ENCODE results near the gene SPSB1.
A peak's percentile ranks its signal among the peaks of the same experiment; 100 is the strongest.

The SPSB1 gene

GRCh38 chr1:9366298-9366697, 73.6 kb downstream of the SPSB1 start:
- H3K27ac ChIP-seq (ENCODE audit: low read length): no peak overlapping the region
- H3K9me3 ChIP-seq (ENCODE audit: control insufficient read depth in 1 of 2, low read length in 2 of 2): no peaks in the 10 kb centered on the region
- peaks cover 5 to 44% of the 10 kb centered on the region in 2 donors for H3K4me1 ChIP-seq (ENCODE audit: control insufficient read depth in 1 of 2, insufficient read depth in 2 of 2, low read length in 2 of 2)
- H3K4me3 ChIP-seq (ENCODE audit: low read depth in 1 of 2, low read length in 2 of 2): no peak overlapping the region
- no peaks in the 10 kb centered on the region for H3K27me3 ChIP-seq (ENCODE audit: low read depth, low read length)
- peaks cover 3 to 10% of the 10 kb centered on the region in 2 donors for H3K36me3 ChIP-seq (ENCODE audit: control insufficient read depth in 1 of 2, insufficient read depth in 2 of 2, low read length in 2 of 2)

- H3K4me3 ChIP-seq (ENCODE audit: low read depth in 1 of 2, low read length in 2 of 2): no peak overlapping the region
- H3K27me3 ChIP-seq (ENCODE audit: low read depth, low read length): no peaks in the 10 kb centered on the region
- H3K36me3 ChIP-seq (ENCODE audit: control insufficient read depth in 1 of 2, insufficient read depth in 2 of 2, low read length in 2 of 2): peaks cover 3 to 10% of the 10 kb centered on the region in 2 donors
- peaks cover 8 to 44% of the 10 kb centered on the region in 2 donors for H3K4me1 ChIP-seq (ENCODE audit: control insufficient read depth in 1 of 2, insufficient read depth in 2 of 2, low read length in 2 of 2)
- H3K9me3 ChIP-seq (ENCODE audit: control insufficient read depth in 1 of 2, low read length in 2 of 2): no peaks in the 10 kb centered on the region
- no peak overlapping the region for H3K27ac ChIP-seq (ENCODE audit: low read length)
These were observed 74.5 kb downstream of the SPSB1 start for GRCh38 chr1:9366943-9367780.

- H3K9me3 ChIP-seq (ENCODE audit: control insufficient read depth in 1 of 2, low read length in 2 of 2): no peaks in the 10 kb centered on the region
- H3K4me1 ChIP-seq (ENCODE audit: control insufficient read depth in 1 of 2, insufficient read depth in 2 of 2, low read length in 2 of 2): peaks cover 7 to 43% of the 10 kb centered on the region in 2 donors
- peaks cover 3 to 10% of the 10 kb centered on the region in 2 donors for H3K36me3 ChIP-seq (ENCODE audit: control insufficient read depth in 1 of 2, insufficient read depth in 2 of 2, low read length in 2 of 2)
- H3K4me3 ChIP-seq (ENCODE audit: low read depth in 1 of 2, low read length in 2 of 2): no peak overlapping the region
- H3K27ac ChIP-seq (ENCODE audit: low read length): no peak overlapping the region
- H3K27me3 ChIP-seq (ENCODE audit: low read depth, low read length): no peaks in the 10 kb centered on the region
These were observed 75.1 kb downstream of the SPSB1 start for GRCh38 chr1:9367806-9368205.

- Histone ChIP-seq H3K9me3 (ENCODE audit: control insufficient read depth in 1 of 2, low read length in 2 of 2) (no peaks in the 10 kb centered on the region), H3K4me3 (ENCODE audit: low read depth in 1 of 2, low read length in 2 of 2) (no peak overlapping the region), H3K4me1 (ENCODE audit: control insufficient read depth in 1 of 2, insufficient read depth in 2 of 2, low read length in 2 of 2) (peaks cover 7 to 46% of the 10 kb centered on the region in 2 donors), H3K27me3 (ENCODE audit: low read depth, low read length) (no peaks in the 10 kb centered on the region), H3K36me3 (ENCODE audit: control insufficient read depth in 1 of 2, insufficient read depth in 2 of 2, low read length in 2 of 2) (peaks cover 3 to 10% of the 10 kb centered on the region in 2 donors), H3K27ac (ENCODE audit: low read length) (no peak overlapping the region)
These were observed 75.7 kb downstream of the SPSB1 start for GRCh38 chr1:9368356-9368755.

- Histone ChIP-seq H3K27ac (ENCODE audit: low read length) (peak overlapping the region; percentile 58), H3K9me3 (ENCODE audit: control insufficient read depth in 1 of 2, low read length in 2 of 2) (no peaks in the 10 kb centered on the region), H3K4me1 (ENCODE audit: control insufficient read depth in 1 of 2, insufficient read depth in 2 of 2, low read length in 2 of 2) (peaks cover 10 to 50% of the 10 kb centered on the region in 2 donors), H3K27me3 (ENCODE audit: low read depth, low read length) (no peaks in the 10 kb centered on the region), H3K36me3 (ENCODE audit: control insufficient read depth in 1 of 2, insufficient read depth in 2 of 2, low read length in 2 of 2) (peaks cover 3 to 10% of the 10 kb centered on the region in 2 donors), H3K4me3 (ENCODE audit: low read depth in 1 of 2, low read length in 2 of 2) (no peak overlapping the region)
These were observed 77.5 kb downstream of the SPSB1 start for GRCh38 chr1:9369964-9370788.

- peaks cover 14 to 60% of the 10 kb centered on the region in 2 donors for H3K4me1 ChIP-seq (ENCODE audit: control insufficient read depth in 1 of 2, insufficient read depth in 2 of 2, low read length in 2 of 2)
These were observed 78.8 kb downstream of the SPSB1 start for GRCh38 chr1:9371391-9371935.

GRCh38 chr1:9371951-9372350, 79.3 kb downstream of the SPSB1 start:
- peaks cover 15 to 63% of the 10 kb centered on the region in 2 donors for H3K4me1 ChIP-seq (ENCODE audit: control insufficient read depth in 1 of 2, insufficient read depth in 2 of 2, low read length in 2 of 2)
- H3K27me3 ChIP-seq (ENCODE audit: low read depth, low read length): no peaks in the 10 kb centered on the region
- H3K9me3 ChIP-seq (ENCODE audit: control insufficient read depth in 1 of 2, low read length in 2 of 2): no peaks in the 10 kb centered on the region
- peak overlapping the region; percentile 88 for H3K27ac ChIP-seq (ENCODE audit: low read length)
- peaks cover 3 to 10% of the 10 kb centered on the region in 2 donors for H3K36me3 ChIP-seq (ENCODE audit: control insufficient read depth in 1 of 2, insufficient read depth in 2 of 2, low read length in 2 of 2)
- peak overlapping the region in 1 of 2 donors; percentile 34 for H3K4me3 ChIP-seq (ENCODE audit: low read depth in 1 of 2, low read length in 2 of 2)

More at GRCh38 chr1:9371391-9371935, 78.8 kb downstream of the SPSB1 start:
- H3K4me3 ChIP-seq (ENCODE audit: low read depth in 1 of 2, low read length in 2 of 2): peak overlapping the region in 1 of 2 donors; percentile 34
- H3K27me3 ChIP-seq (ENCODE audit: low read depth, low read length): no peaks in the 10 kb centered on the region
- peak overlapping the region; percentile 88 for H3K27ac ChIP-seq (ENCODE audit: low read length)
- peaks cover 3 to 10% of the 10 kb centered on the region in 2 donors for H3K36me3 ChIP-seq (ENCODE audit: control insufficient read depth in 1 of 2, insufficient read depth in 2 of 2, low read length in 2 of 2)
- no peaks in the 10 kb centered on the region for H3K9me3 ChIP-seq (ENCODE audit: control insufficient read depth in 1 of 2, low read length in 2 of 2)

- no peaks in the 10 kb centered on the region for H3K9me3 ChIP-seq (ENCODE audit: control insufficient read depth in 1 of 2, low read length in 2 of 2)
- H3K27ac ChIP-seq (ENCODE audit: low read length): peak overlapping the region; percentile 88
- H3K4me1 ChIP-seq (ENCODE audit: control insufficient read depth in 1 of 2, insufficient read depth in 2 of 2, low read length in 2 of 2): peaks cover 18 to 78% of the 10 kb centered on the region in 2 donors
- no peak overlapping the region for H3K4me3 ChIP-seq (ENCODE audit: low read depth in 1 of 2, low read length in 2 of 2)
- no peaks in the 10 kb centered on the region for H3K27me3 ChIP-seq (ENCODE audit: low read depth, low read length)
- H3K36me3 ChIP-seq (ENCODE audit: control insufficient read depth in 1 of 2, insufficient read depth in 2 of 2, low read length in 2 of 2): no peaks in the 10 kb centered on the region
These were observed 80.9 kb downstream of the SPSB1 start for GRCh38 chr1:9373619-9374018.

GRCh38 chr1:9374748-9375341, 82.2 kb downstream of the SPSB1 start:
- H3K9me3 ChIP-seq (ENCODE audit: control insufficient read depth in 1 of 2, low read length in 2 of 2): no peaks in the 10 kb centered on the region
- no peaks in the 10 kb centered on the region for H3K36me3 ChIP-seq (ENCODE audit: control insufficient read depth in 1 of 2, insufficient read depth in 2 of 2, low read length in 2 of 2)
- H3K4me1 ChIP-seq (ENCODE audit: control insufficient read depth in 1 of 2, insufficient read depth in 2 of 2, low read length in 2 of 2): peaks cover 18 to 70% of the 10 kb centered on the region in 2 donors
- peak overlapping the region; percentile 90 for H3K27ac ChIP-seq (ENCODE audit: low read length)
- H3K27me3 ChIP-seq (ENCODE audit: low read depth, low read length): no peaks in the 10 kb centered on the region
- no peak overlapping the region for H3K4me3 ChIP-seq (ENCODE audit: low read depth in 1 of 2, low read length in 2 of 2)

GRCh38 chr1:9375912-9376311, 83.2 kb downstream of the SPSB1 start:
- Histone ChIP-seq H3K36me3 (ENCODE audit: control insufficient read depth in 1 of 2, insufficient read depth in 2 of 2, low read length in 2 of 2) (no peaks in the 10 kb centered on the region), H3K4me3 (ENCODE audit: low read depth in 1 of 2, low read length in 2 of 2) (no peak overlapping the region), H3K27me3 (ENCODE audit: low read depth, low read length) (no peaks in the 10 kb centered on the region), H3K9me3 (ENCODE audit: control insufficient read depth in 1 of 2, low read length in 2 of 2) (no peaks in the 10 kb centered on the region), H3K27ac (ENCODE audit: low read length) (peak overlapping the region; percentile 90), H3K4me1 (ENCODE audit: control insufficient read depth in 1 of 2, insufficient read depth in 2 of 2, low read length in 2 of 2) (peaks cover 18 to 59% of the 10 kb centered on the region in 2 donors)

Measured in muscle layer of duodenum (tissue), 2 donors.